Measurements from ENCODE around the gene HSD17B11.
"Not testable (repeated sequence)": the region's sequence is repeated elsewhere in the genome, so short reads cannot be mapped to it uniquely, and the experiment has no call there.

Gene HSD17B11

DNA sequence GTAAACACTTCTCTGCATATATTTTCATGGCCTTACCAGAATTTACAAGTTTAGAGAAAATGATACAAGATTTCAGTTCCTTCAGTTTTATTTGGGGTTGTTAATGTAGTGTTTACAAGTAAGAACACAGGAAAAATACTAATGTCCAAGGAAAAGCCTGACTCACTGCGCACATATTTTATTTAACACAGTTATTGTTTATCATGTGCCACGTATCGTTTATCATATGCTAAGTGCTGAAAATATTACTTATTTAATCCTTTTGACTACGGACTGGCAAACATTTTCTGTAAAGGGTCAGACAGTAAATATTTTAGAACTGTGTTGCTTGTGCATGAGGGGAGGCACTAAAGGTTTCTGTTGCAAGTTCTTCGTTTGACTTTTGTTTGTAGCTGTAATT lies 69.1 kb downstream of the HSD17B11 start:
- H3K36me3 ChIP-seq (ENCODE audit: insufficient read depth, low read length), result no peaks in the 10 kb centered on the region
- no peak overlapping the region for H3K9ac ChIP-seq (ENCODE audit: low read depth, low read length)
- H3K9me3 ChIP-seq (ENCODE audit: control insufficient read depth, insufficient read depth, low read length), result no peaks in the 10 kb centered on the region
- no peaks in the 10 kb centered on the region for H3K4me1 ChIP-seq (ENCODE audit: insufficient read depth, low read length)

DNA sequence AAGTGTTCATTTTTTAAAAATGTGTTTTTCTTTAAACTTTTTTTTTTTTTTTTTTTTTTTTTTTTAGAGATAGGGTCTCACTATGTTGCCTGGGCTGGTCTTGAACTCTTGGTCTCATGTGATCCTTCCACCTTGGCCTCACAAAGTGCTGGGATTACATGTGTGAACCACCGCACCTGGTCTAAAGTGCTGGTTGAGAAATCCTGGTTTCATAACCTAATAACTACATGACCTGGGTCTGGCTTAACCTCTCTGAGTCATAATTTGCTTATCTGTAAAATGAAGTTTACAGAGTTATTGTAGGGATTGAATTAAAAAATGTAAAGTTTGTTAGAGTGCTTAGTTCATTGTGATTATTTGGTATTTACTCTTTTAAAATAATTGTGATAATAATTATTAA lies 73.5 kb downstream of the HSD17B11 start:
- Histone ChIP-seq H3K9me3 (ENCODE audit: control insufficient read depth, insufficient read depth, low read length) (no peaks in the 10 kb centered on the region), H3K9ac (ENCODE audit: low read depth, low read length) (no peak overlapping the region), H3K4me1 (ENCODE audit: insufficient read depth, low read length) (no peaks in the 10 kb centered on the region), H3K36me3 (ENCODE audit: insufficient read depth, low read length) (no peaks in the 10 kb centered on the region)

DNA sequence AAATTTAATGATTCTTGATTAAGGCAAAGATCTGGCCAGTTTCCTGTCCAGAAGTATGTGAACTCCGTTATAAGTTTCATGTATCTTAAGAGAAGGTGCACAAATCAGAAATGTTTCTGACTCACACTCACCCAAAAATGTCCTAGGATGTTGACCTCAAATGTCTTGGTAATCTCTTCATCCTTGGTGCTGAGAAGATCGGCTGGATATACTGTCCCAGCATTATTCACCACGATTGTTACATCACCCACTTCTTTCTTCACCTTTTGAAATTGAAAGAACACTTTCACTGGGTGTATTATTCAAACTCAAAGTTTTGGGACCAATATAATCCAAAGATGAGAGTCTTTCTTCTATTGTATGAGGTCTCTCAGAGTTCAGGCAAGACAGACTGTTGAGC lies 74.0 kb downstream of the HSD17B11 start:
- Histone ChIP-seq H3K4me1 (ENCODE audit: insufficient read depth, low read length) (no peaks in the 10 kb centered on the region), H3K36me3 (ENCODE audit: insufficient read depth, low read length) (no peaks in the 10 kb centered on the region), H3K9ac (ENCODE audit: low read depth, low read length) (no peak overlapping the region), H3K9me3 (ENCODE audit: control insufficient read depth, insufficient read depth, low read length) (no peaks in the 10 kb centered on the region)

DNA sequence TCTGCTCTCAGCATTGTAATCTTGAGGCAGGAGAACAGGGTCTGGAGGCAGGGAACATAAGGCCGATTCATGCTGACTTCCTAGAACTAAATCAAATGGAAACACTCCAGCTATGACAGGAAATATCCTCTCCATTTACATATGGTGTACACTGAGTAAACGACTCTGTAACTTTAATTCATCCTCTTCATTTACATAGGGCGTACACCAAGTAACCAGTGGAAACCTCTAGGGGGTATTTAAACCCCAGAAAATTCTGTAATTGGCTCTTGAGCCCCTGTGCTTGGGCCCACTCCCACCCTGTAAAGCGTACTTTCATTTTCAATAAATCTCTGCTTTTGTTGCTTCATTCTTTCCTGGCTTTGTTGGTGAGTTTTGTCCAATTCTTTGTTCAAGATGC lies 76.0 kb downstream of the HSD17B11 start:
- H3K36me3 ChIP-seq (ENCODE audit: insufficient read depth, low read length); H3K4me1 ChIP-seq (ENCODE audit: insufficient read depth, low read length); H3K9me3 ChIP-seq (ENCODE audit: control insufficient read depth, insufficient read depth, low read length); H3K9ac ChIP-seq (ENCODE audit: low read depth, low read length): not testable (repeated sequence)

DNA sequence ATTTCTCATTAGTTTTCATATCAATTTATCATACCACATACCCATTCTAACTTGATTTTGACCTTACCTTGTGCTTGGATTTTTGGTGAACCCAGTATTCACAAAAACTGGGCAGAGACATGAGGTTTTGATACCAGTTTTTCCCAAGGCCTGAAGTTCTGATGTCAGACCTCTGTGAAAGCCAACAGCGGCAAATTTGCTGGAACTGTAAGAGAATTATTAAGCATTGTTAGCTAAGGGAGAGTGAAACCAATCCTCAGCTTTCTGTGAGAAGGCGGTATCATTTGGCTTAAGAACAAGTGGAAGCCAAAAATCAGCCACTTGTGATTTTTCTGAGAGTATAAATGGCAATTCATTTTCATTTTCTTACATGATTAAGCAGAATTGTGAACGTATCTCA lies 77.2 kb downstream of the HSD17B11 start:
- no peaks in the 10 kb centered on the region for H3K36me3 ChIP-seq (ENCODE audit: insufficient read depth, low read length)
- no peak overlapping the region for H3K9ac ChIP-seq (ENCODE audit: low read depth, low read length)
- H3K9me3 ChIP-seq (ENCODE audit: control insufficient read depth, insufficient read depth, low read length), result no peaks in the 10 kb centered on the region
- H3K4me1 ChIP-seq (ENCODE audit: insufficient read depth, low read length), result no peaks in the 10 kb centered on the region

DNA sequence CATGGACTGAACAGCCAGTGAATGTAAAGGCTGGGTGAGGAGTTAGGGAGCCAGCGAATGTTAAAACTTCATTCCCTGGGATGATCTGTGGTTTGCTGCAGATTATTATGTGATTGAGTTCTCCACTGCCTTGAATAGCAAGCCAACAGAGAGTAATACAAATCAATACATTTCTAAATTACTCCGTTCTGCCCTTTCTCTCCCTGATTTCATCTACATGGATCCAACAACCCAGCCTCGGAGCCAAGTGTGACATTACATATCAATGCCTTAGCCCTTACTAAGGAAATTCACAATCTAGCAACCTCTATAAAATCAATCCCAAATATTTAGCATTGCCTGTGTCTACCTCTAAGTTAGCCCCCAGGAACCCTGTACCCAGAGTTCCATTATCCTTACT lies 79.3 kb downstream of the HSD17B11 start:
- H3K4me1 ChIP-seq (ENCODE audit: insufficient read depth, low read length), result no peaks in the 10 kb centered on the region
- no peaks in the 10 kb centered on the region for H3K9me3 ChIP-seq (ENCODE audit: control insufficient read depth, insufficient read depth, low read length)
- H3K36me3 ChIP-seq (ENCODE audit: insufficient read depth, low read length), result no peaks in the 10 kb centered on the region
- no peak overlapping the region for H3K9ac ChIP-seq (ENCODE audit: low read depth, low read length)

DNA sequence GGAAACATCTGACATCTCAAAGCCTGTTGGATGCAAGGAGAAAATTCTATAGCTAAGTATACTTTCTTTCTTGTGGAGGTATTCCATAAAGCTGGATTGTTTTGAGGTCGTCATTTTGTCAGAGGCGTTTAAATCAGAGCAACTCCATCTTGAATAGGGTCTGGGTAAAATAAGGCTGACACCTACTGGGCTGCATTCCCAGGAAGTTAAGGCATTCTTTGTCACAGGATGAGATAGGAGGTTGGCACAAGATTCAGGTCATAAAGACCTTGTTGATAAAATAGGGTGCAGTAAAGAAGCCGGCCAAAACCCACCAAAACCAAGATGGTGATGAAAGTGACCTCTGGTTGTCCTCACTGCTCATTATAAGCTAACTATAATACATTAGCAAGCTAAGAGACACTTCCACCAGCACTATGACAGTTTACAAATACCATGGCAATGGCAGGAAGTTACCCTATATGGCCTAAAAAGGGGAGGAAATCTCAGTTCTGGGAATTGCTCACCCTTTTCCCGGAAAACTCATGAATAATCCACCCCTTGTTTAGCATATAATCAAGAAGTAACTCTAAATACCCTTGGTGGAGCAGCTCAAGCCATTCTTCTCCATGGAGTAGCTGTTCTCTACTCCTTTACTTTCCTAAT lies 80.2 kb downstream of the HSD17B11 start:
- no peak overlapping the region for H3K9ac ChIP-seq (ENCODE audit: low read depth, low read length)
- H3K36me3 ChIP-seq (ENCODE audit: insufficient read depth, low read length), result no peaks in the 10 kb centered on the region
- no peaks in the 10 kb centered on the region for H3K4me1 ChIP-seq (ENCODE audit: insufficient read depth, low read length)
- H3K9me3 ChIP-seq (ENCODE audit: control insufficient read depth, insufficient read depth, low read length), result no peaks in the 10 kb centered on the region

DNA sequence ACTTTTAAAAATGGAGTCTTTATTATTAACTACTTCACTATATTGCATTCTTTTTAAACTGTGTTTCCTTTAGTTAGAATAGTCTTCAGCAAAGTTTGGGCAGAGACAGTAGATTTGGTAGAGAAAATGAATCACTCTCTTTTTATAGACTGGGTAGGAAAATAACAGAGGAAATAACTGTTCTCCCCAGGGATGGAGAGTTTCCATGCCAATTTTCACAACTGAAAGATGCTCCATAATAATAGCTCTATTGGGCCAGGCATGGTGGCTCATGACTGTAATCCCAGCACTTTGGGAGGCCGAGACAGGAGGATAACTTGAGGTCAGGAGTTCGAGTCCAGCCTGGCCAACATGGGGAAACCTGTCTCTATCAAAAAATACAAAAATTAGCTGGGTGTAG lies 81.4 kb downstream of the HSD17B11 start:
- Histone ChIP-seq H3K36me3 (ENCODE audit: insufficient read depth, low read length) (no peaks in the 10 kb centered on the region), H3K9me3 (ENCODE audit: control insufficient read depth, insufficient read depth, low read length) (no peaks in the 10 kb centered on the region), H3K9ac (ENCODE audit: low read depth, low read length) (no peak overlapping the region), H3K4me1 (ENCODE audit: insufficient read depth, low read length) (no peaks in the 10 kb centered on the region)

DNA sequence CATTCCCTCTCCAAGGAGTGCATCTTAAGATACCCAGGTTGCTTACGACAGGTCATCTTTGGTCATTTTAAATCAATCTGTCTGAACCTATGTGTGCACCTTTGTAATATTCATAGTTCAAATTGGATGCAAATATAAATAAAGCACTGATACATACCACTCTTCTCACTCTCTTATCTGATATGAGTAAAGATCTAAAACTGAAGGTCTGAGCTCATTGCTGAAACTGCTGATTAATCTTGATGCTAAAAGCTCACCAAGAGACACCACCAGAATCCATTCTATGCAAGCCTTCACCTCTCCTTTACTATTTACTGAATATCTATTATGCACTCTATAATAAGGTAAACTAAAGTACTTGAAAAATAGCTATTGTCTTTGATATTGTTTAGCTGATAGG lies 84.9 kb downstream of the HSD17B11 start:
- H3K9ac ChIP-seq (ENCODE audit: low read depth, low read length), result no peak overlapping the region
- H3K4me1 ChIP-seq (ENCODE audit: insufficient read depth, low read length), result no peaks in the 10 kb centered on the region
- no peaks in the 10 kb centered on the region for H3K9me3 ChIP-seq (ENCODE audit: control insufficient read depth, insufficient read depth, low read length)
- no peaks in the 10 kb centered on the region for H3K36me3 ChIP-seq (ENCODE audit: insufficient read depth, low read length)

DNA sequence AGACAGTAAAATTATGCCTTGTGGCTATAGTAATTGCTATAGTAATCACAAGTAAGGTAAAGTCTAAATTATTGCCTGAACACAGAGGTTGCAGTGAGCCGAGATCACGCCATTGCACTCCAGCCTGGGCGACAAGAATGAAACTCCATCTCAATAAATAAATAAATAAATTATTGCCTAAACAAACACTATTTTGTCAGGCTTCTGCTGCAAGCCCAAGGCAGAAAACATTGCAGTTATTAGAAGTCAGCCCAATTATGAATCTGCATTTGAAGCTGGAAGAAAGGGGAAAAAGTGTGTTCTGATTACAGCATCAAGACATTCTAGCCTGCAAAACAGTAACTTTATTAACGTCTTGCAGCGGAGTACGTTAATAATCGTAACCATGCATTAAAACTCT lies 85.4 kb downstream of the HSD17B11 start:
- Histone ChIP-seq H3K9me3 (ENCODE audit: control insufficient read depth, insufficient read depth, low read length) (no peaks in the 10 kb centered on the region), H3K36me3 (ENCODE audit: insufficient read depth, low read length) (no peaks in the 10 kb centered on the region), H3K9ac (ENCODE audit: low read depth, low read length) (no peak overlapping the region), H3K4me1 (ENCODE audit: insufficient read depth, low read length) (no peaks in the 10 kb centered on the region)

DNA sequence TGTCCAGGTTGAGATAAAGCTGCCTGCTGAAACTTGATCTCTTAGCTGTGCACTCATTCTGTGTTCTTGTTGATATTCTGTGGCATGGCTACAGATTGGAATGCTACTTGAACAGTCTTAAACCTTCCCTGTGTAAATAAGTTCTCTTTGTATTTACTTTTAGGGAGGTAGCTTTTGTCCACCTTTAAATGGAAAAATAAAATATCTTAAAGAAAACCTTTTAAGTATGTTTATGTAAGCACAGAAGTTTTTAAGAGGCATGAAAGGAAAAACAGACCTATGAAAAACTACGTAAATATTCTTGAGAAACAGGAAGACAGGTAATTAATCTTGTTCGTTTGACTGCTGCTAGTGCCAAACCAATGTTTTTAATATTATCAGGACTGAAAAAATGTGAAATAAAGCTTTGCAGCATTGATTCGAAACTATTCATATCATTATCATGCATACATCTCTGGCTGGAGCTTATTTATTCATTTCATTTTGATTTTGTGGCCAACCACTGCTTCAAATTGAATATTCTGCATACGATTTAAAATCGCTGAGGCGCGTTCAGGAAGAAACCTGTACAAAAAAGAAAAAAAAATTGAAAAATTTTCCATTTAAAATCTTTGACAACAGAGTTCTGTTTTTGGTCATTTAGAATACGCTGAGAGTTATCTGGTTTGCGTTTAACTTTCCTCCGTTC lies 86.1 kb downstream of the HSD17B11 start:
- no peak overlapping the region for H3K9ac ChIP-seq (ENCODE audit: low read depth, low read length)
- H3K4me1 ChIP-seq (ENCODE audit: insufficient read depth, low read length), result no peaks in the 10 kb centered on the region
- H3K36me3 ChIP-seq (ENCODE audit: insufficient read depth, low read length), result no peaks in the 10 kb centered on the region
- H3K9me3 ChIP-seq (ENCODE audit: control insufficient read depth, insufficient read depth, low read length), result no peaks in the 10 kb centered on the region

DNA sequence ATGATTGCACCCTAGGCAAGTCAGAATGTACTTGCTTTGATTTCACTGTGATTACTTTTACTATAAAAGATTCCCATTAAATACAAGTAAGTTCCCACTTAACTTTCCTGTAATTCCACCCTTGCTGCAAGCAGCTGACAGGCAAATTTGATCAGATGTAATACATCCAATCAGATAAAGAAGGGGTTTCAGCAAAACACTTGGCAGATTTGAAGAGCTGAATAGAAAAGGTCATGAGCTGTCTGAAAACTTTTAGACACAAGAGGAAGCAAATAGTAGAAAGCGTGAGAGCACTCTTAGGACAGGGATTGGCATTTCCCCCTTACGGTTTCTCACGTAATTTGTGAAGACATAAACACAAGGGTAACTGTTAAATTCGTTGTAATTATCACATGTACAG lies 91.1 kb downstream of the HSD17B11 start:
- Histone ChIP-seq H3K36me3 (ENCODE audit: insufficient read depth, low read length) (no peaks in the 10 kb centered on the region), H3K4me1 (ENCODE audit: insufficient read depth, low read length) (no peaks in the 10 kb centered on the region), H3K9me3 (ENCODE audit: control insufficient read depth, insufficient read depth, low read length) (peaks cover 1% of the 10 kb centered on the region; the same call in 1 of the 2 replicates), H3K9ac (ENCODE audit: low read depth, low read length) (no peak overlapping the region)

DNA sequence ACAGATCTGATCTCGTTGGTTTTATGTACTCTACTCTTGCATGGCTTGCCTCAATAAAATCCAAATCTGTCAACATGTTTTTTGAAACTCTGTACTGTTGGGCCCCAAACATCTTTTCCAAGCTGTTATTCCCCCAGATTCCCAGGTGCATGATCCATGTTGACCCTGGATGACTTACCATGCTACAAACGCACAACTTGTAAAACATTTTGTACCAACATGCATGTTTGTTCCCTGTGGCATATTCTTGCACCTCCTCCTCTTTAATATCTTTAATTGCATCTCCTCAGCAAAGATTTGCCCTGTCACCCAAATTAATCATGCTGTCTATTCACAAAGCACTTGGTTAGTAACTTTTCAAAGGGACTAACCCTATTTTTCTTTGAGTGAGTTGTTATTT lies 92.6 kb downstream of the HSD17B11 start:
- Histone ChIP-seq H3K9ac (ENCODE audit: low read depth, low read length) (no peak overlapping the region), H3K9me3 (ENCODE audit: control insufficient read depth, insufficient read depth, low read length) (peaks cover 8% of the 10 kb centered on the region), H3K4me1 (ENCODE audit: insufficient read depth, low read length) (no peaks in the 10 kb centered on the region), H3K36me3 (ENCODE audit: insufficient read depth, low read length) (no peaks in the 10 kb centered on the region)

DNA sequence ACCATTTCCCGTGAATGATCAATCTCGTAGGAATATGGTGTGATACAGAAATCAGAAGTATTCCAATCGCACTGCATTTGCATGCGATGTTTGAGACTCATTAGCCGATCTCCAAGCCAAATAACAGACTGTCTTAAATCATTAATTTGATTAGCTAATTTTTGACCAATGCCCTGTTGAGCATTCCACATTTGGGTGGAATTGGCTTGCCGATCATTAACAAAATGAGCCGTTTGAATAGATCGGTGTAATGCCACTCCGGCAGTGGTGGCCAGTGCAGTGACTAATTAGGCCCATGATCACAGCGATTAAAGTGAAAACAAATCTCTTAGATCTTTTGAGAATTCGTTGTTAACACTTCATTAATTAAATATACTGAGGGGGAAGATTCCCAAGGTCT lies 96.1 kb downstream of the HSD17B11 start:
- peaks cover 13% of the 10 kb centered on the region for H3K9me3 ChIP-seq (ENCODE audit: control insufficient read depth, insufficient read depth, low read length)
- H3K36me3 ChIP-seq (ENCODE audit: insufficient read depth, low read length); H3K9ac ChIP-seq (ENCODE audit: low read depth, low read length); H3K4me1 ChIP-seq (ENCODE audit: insufficient read depth, low read length): not testable (repeated sequence)

DNA sequence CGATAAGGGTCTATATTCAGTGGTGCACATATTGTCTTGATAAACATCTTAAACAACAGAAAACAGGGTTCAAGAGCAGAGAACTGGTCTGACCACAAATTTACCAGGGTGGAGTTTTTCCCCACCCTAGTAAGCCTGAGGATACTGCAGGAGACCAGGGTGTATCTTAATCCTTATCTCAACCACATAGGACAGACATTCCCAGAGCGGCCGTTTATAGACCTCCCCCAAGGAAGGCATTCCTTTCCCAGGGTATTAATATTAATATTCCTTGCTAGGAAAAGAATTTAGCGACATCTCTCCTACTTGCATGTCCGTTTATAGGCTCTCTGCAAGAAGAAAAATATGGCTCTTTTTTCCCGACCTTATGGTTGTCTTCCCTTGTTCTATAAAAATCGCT lies 97.1 kb downstream of the HSD17B11 start:
- not testable (repeated sequence) for H3K36me3 ChIP-seq (ENCODE audit: insufficient read depth, low read length); H3K4me1 ChIP-seq (ENCODE audit: insufficient read depth, low read length); H3K9ac ChIP-seq (ENCODE audit: low read depth, low read length)
- H3K9me3 ChIP-seq (ENCODE audit: control insufficient read depth, insufficient read depth, low read length), result peaks cover 13% of the 10 kb centered on the region
